Neural progenitor cell (in vitro differentiated cells): ENCODE measurements around the gene UGP2. TPM values are rescaled to one million over a fixed set of nuclear protein-coding genes. Genes with fewer than 3 reads are reported as not detected.

Source experiments
- DNase-seq: peaks from one replicate; pipeline ENCODE4 v3.0.0-alpha.2; 2016; ENCODE audit warnings: low spot score
- H2AFZ ChIP-seq: fragments of 200-600 bp; sonication (generic); replicated peaks from 2 replicates; pipeline ENCODE4 v1.6.1; 2016; ENCODE audit warnings: antibody characterized with exemption
- H3F3A ChIP-seq: fragments of 200-600 bp; sonication (generic); 2 replicates; pipeline ENCODE4 v1.6.1; 2016; ENCODE audit warnings: antibody characterized with exemption, low read depth
- H3K27ac ChIP-seq: fragments of 200-600 bp; sonication (generic); 2 replicates; pipeline ENCODE4 v1.5.1; 2016; ENCODE audit warnings: mild to moderate bottlenecking
- H3K27me3 ChIP-seq: fragments of 200-600 bp; sonication (generic); 2 replicates; pipeline ENCODE4 v1.6.1; 2016; ENCODE audit warnings: mild to moderate bottlenecking, moderate library complexity
- H3K36me3 ChIP-seq: fragments of 200-600 bp; sonication (generic); 2 replicates; pipeline ENCODE4 v1.5.1; 2016
- H3K4me1 ChIP-seq: fragments of 200-600 bp; sonication (generic); 2 replicates; pipeline ENCODE4 v1.6.1; 2016; ENCODE audit warnings: mixed run types
- H3K4me2 ChIP-seq: fragments of 200-600 bp; sonication (generic); 2 replicates; pipeline ENCODE4 v1.6.1; 2016
- H3K4me3 ChIP-seq: fragments of 200-600 bp; sonication (generic); 2 replicates; pipeline ENCODE4 v1.5.1; 2016
- H3K79me2 ChIP-seq: fragments of 200-600 bp; sonication (generic); 2 replicates; pipeline ENCODE4 v1.6.1; 2016; ENCODE audit warnings: low read depth
- H3K9ac ChIP-seq: fragments of 200-600 bp; sonication (generic); 2 replicates; pipeline ENCODE4 v1.6.1; 2016
- H3K9me3 ChIP-seq: fragments of 200-600 bp; sonication (generic); 2 replicates; pipeline ENCODE4 v1.5.1; 2016; ENCODE audit warnings: low read depth
- H4K20me1 ChIP-seq: fragments of 200-600 bp; sonication (generic); 2 replicates; pipeline ENCODE4 v1.6.1; 2016; ENCODE audit warnings: low read depth
- H3K27ac Mint-ChIP-seq: 3 replicates; pipeline ENCODE4 v1.8.0; 2021; ENCODE audit warnings: mixed read lengths
- H3K27me3 Mint-ChIP-seq: 2 replicates; pipeline ENCODE4 v1.8.0; 2022; ENCODE audit warnings: low read depth, mild to moderate bottlenecking, inconsistent platforms, moderate library complexity, mixed read lengths; ENCODE audit not compliant: insufficient read depth
- H3K36me3 Mint-ChIP-seq: 3 replicates; pipeline ENCODE4 v1.8.0; 2021; ENCODE audit warnings: mixed read lengths
- H3K4me1 Mint-ChIP-seq: 3 replicates; pipeline ENCODE4 v1.8.0; 2021; ENCODE audit warnings: mixed read lengths
- H3K4me3 Mint-ChIP-seq: 3 replicates; pipeline ENCODE4 v1.8.0; 2021; ENCODE audit warnings: mild to moderate bottlenecking, moderate library complexity, mixed read lengths
- H3K9me3 Mint-ChIP-seq: 3 replicates; pipeline ENCODE4 v1.8.0; 2020; ENCODE audit warnings: mixed read lengths
- EZH2 ChIP-seq: fragments of 200-600 bp; sonication (generic); IDR thresholded peaks from 2 replicates; pipeline ENCODE4 v1.6.1; 2017; ENCODE audit warnings: antibody characterized with exemption, mild to moderate bottlenecking, moderate library complexity
- EZH2phosphoT487 ChIP-seq: fragments of 200-600 bp; sonication (generic); IDR thresholded peaks from 2 replicates; pipeline ENCODE4 v1.6.1; 2017; ENCODE audit warnings: antibody characterized with exemption
- total RNA-seq: library from RNA; depleted of rRNA; stranded (reverse); fragments of >200 nt; gene quantifications from 2 replicates; pipeline ENCODE4 v1.2.3, GENCODE V29; 2015; ENCODE audit warnings: low replicate concordance
- TF ChIP-seq, protein P1 (sequence below): fragments of 200-600 bp; sonication (generic); IDR thresholded peaks from 2 replicates; pipeline ENCODE4 v1.5.1; 2017; ENCODE audit warnings: antibody characterized with exemption, mild to moderate bottlenecking

Gene UGP2
- total RNA-seq, 1 donor from 2014 or later = 126 TPM

DNA sequence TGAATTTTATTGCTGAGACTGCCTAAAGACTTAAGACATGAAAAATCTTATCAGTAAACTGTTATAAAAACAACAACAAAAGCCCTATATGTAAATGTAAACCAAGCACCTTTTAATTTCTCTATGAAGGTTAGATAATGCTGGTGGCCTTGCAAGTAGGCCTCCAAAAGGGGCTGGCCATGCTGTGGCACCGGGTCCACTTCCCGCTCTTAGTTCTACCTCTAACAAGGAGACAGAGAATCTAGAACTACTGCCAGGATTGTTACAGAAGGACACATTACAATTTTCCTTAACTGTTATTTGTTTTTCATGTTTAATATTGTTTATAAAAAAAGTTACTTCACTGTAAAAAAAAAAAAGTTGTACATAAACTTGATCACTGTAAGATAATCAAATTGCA is 49.0 kb downstream of the UGP2 start:
- no peak overlapping the region for H3K27ac Mint-ChIP-seq
- Histone ChIP-seq H3K36me3 (peaks cover 26% of the 10 kb centered on the region), H3K9ac (no peak overlapping the region), H3K4me2 (no peak overlapping the region), H3F3A (peaks cover 27% of the 10 kb centered on the region), H2AFZ (no peak overlapping the region), H3K4me1 (no peaks in the 10 kb centered on the region), H3K27me3 (no peaks in the 10 kb centered on the region), H3K27ac (no peak overlapping the region), H3K9me3 (no peaks in the 10 kb centered on the region), H4K20me1 (no peaks in the 10 kb centered on the region), H3K4me3 (no peak overlapping the region), H3K79me2 (no peaks in the 10 kb centered on the region)
- TF ChIP-seq, protein P1, sequence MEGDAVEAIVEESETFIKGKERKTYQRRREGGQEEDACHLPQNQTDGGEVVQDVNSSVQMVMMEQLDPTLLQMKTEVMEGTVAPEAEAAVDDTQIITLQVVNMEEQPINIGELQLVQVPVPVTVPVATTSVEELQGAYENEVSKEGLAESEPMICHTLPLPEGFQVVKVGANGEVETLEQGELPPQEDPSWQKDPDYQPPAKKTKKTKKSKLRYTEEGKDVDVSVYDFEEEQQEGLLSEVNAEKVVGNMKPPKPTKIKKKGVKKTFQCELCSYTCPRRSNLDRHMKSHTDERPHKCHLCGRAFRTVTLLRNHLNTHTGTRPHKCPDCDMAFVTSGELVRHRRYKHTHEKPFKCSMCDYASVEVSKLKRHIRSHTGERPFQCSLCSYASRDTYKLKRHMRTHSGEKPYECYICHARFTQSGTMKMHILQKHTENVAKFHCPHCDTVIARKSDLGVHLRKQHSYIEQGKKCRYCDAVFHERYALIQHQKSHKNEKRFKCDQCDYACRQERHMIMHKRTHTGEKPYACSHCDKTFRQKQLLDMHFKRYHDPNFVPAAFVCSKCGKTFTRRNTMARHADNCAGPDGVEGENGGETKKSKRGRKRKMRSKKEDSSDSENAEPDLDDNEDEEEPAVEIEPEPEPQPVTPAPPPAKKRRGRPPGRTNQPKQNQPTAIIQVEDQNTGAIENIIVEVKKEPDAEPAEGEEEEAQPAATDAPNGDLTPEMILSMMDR = no peak
- peaks cover 4% of the 10 kb centered on the region for H3K4me1 Mint-ChIP-seq
- H3K36me3 Mint-ChIP-seq = peaks cover 27% of the 10 kb centered on the region
- H3K4me3 Mint-ChIP-seq = no peak overlapping the region
- H3K27me3 Mint-ChIP-seq = no peaks in the 10 kb centered on the region
- no peaks in the 10 kb centered on the region for H3K9me3 Mint-ChIP-seq
- DNase-seq = no peak

- peaks cover 27% of the 10 kb centered on the region for H3F3A ChIP-seq
- H3K27me3 ChIP-seq = no peaks in the 10 kb centered on the region
- H3K4me3 ChIP-seq = no peak overlapping the region
- H3K27ac ChIP-seq = no peak overlapping the region
- Mint-ChIP-seq H3K27ac (no peak overlapping the region), H3K4me3 (no peak overlapping the region), H3K27me3 (no peaks in the 10 kb centered on the region), H3K9me3 (no peaks in the 10 kb centered on the region), H3K4me1 (peaks cover 4% of the 10 kb centered on the region), H3K36me3 (peaks cover 26% of the 10 kb centered on the region)
- no peak overlapping the region for H2AFZ ChIP-seq
- no peaks in the 10 kb centered on the region for H3K4me1 ChIP-seq
- no peak overlapping the region for H3K4me2 ChIP-seq
- no peak overlapping the region for H3K9ac ChIP-seq
- H3K79me2 ChIP-seq = no peaks in the 10 kb centered on the region
- no peaks in the 10 kb centered on the region for H4K20me1 ChIP-seq
- TF ChIP-seq, protein P1 = no peak
- TF ChIP-seq EZH2phosphoT487 (no peak), EZH2 (no peak)
- no peaks in the 10 kb centered on the region for H3K9me3 ChIP-seq
- H3K36me3 ChIP-seq = peaks cover 26% of the 10 kb centered on the region
- no peak for DNase-seq
Observed at GRCh38 chr2:63891488-63892030, 49.9 kb downstream of the UGP2 start.

- no peaks in the 10 kb centered on the region for H3K9me3 ChIP-seq
- no peak for DNase-seq
- H3K27me3 Mint-ChIP-seq = no peaks in the 10 kb centered on the region
- H3F3A ChIP-seq = peaks cover 27% of the 10 kb centered on the region
- peaks cover 25% of the 10 kb centered on the region for H3K36me3 ChIP-seq
- no peak overlapping the region for H3K27ac ChIP-seq
- H4K20me1 ChIP-seq = no peaks in the 10 kb centered on the region
- H3K4me1 Mint-ChIP-seq = peaks cover 4% of the 10 kb centered on the region
- H3K36me3 Mint-ChIP-seq = peaks cover 23% of the 10 kb centered on the region
- no peak overlapping the region for H3K4me3 ChIP-seq
- H3K79me2 ChIP-seq = no peaks in the 10 kb centered on the region
- no peak overlapping the region for H3K9ac ChIP-seq
- TF ChIP-seq, protein P1 = no peak
- no peak for TF ChIP-seq EZH2
- no peak for TF ChIP-seq EZH2phosphoT487
- H3K9me3 Mint-ChIP-seq = no peaks in the 10 kb centered on the region
- H3K4me2 ChIP-seq = no peak overlapping the region
- H3K27ac Mint-ChIP-seq = no peak overlapping the region
- H3K4me1 ChIP-seq = no peaks in the 10 kb centered on the region
- no peak overlapping the region for H2AFZ ChIP-seq
- no peak overlapping the region for H3K4me3 Mint-ChIP-seq
- H3K27me3 ChIP-seq = no peaks in the 10 kb centered on the region
Observed at GRCh38 chr2:63893163-63893562, 51.5 kb downstream of the UGP2 start.
